ENCODE measurements around the gene ADAMTS13. TPM values are rescaled to one million over a fixed set of nuclear protein-coding genes. Genes with fewer than 3 reads are reported as not detected.

The ADAMTS13 gene
- total RNA-seq, 4 donors from 2014 or later = 1.1 to 2.7 (median 1.8) TPM

GRCh38 chr9:133429641-133430161 lies 7.5 kb downstream of the ADAMTS13 start:
- DNase-seq (ENCODE audit: low spot score in 2 of 2) = no peak
- H3K4me3 ChIP-seq (ENCODE audit: low read depth, poor library complexity, severe bottlenecking) = no peak overlapping the region
- intact Hi-C loops (cut with DNase I; ENCODE audit: low total_unique reads) = no loop called here
- WGBS, 2 donors = 25 to 36% methylated on average over 35 to 41 of the region's 49 CpGs
- TF ChIP-seq POLR2A (IDR thresholded peaks at IDR 0.05) (no peak), CTCF (IDR thresholded peaks at IDR 0.05) (no peak)

- WGBS, 2 donors = 93 to 100% methylated on average over 1 of the region's 1 CpG
- H3K4me3 ChIP-seq (ENCODE audit: low read depth, poor library complexity, severe bottlenecking) = no peak overlapping the region
- intact Hi-C loops (cut with DNase I; ENCODE audit: low total_unique reads) = no loop called here
- DNase-seq (ENCODE audit: low spot score in 2 of 2) = no peak
- TF ChIP-seq POLR2A (IDR thresholded peaks at IDR 0.05) = no peak
- TF ChIP-seq CTCF (IDR thresholded peaks at IDR 0.05) = no peak
These were observed 8.1 kb downstream of the ADAMTS13 start for GRCh38 chr9:133430244-133430643.

GRCh38 chr9:133433351-133433843 lies 11.2 kb downstream of the ADAMTS13 start:
- no peak for DNase-seq (ENCODE audit: low spot score in 2 of 2)
- WGBS, 2 donors = 90 to 91% methylated on average over 10 of the region's 11 CpGs
- intact Hi-C loops (cut with DNase I; ENCODE audit: low total_unique reads) = no loop called here
- no peak for TF ChIP-seq POLR2A (IDR thresholded peaks at IDR 0.05)
- no peak for TF ChIP-seq CTCF (IDR thresholded peaks at IDR 0.05)
- no peak overlapping the region for H3K4me3 ChIP-seq (ENCODE audit: low read depth, poor library complexity, severe bottlenecking)

- TF ChIP-seq CTCF (IDR thresholded peaks at IDR 0.05) = no peak
- TF ChIP-seq POLR2A (IDR thresholded peaks at IDR 0.05) = no peak
- intact Hi-C loops (cut with DNase I; ENCODE audit: low total_unique reads) = no loop called here
- no peak for DNase-seq (ENCODE audit: low spot score in 2 of 2)
- 87 to 91% methylated on average over 6 to 15 of the region's 16 CpGs for WGBS, 2 donors
- H3K4me3 ChIP-seq (ENCODE audit: low read depth, poor library complexity, severe bottlenecking) = no peak overlapping the region
These were observed 14.5 kb downstream of the ADAMTS13 start for GRCh38 chr9:133436681-133437080.

GRCh38 chr9:133437753-133438531 lies 15.8 kb downstream of the ADAMTS13 start:
- TF ChIP-seq CTCF (IDR thresholded peaks at IDR 0.05) = no peak
- no peak for TF ChIP-seq POLR2A (IDR thresholded peaks at IDR 0.05)
- 83 to 86% methylated on average over 14 to 18 of the region's 20 CpGs for WGBS, 2 donors
- no peak overlapping the region for H3K4me3 ChIP-seq (ENCODE audit: low read depth, poor library complexity, severe bottlenecking)
- intact Hi-C loops (cut with DNase I; ENCODE audit: low total_unique reads) = no loop called here
- DNase-seq (ENCODE audit: low spot score in 2 of 2) = no peak
